GM12801 (cell line): ENCODE measurements around the gene AGTRAP.

Experiments used
- CTCF ChIP-seq: IDR thresholded peaks from one replicate; pipeline ENCODE4 v1.5.1; 2011; ENCODE audit warnings: control low read depth; ENCODE audit not compliant: insufficient read length; ENCODE audit errors: extremely low read depth

Gene AGTRAP

DNA sequence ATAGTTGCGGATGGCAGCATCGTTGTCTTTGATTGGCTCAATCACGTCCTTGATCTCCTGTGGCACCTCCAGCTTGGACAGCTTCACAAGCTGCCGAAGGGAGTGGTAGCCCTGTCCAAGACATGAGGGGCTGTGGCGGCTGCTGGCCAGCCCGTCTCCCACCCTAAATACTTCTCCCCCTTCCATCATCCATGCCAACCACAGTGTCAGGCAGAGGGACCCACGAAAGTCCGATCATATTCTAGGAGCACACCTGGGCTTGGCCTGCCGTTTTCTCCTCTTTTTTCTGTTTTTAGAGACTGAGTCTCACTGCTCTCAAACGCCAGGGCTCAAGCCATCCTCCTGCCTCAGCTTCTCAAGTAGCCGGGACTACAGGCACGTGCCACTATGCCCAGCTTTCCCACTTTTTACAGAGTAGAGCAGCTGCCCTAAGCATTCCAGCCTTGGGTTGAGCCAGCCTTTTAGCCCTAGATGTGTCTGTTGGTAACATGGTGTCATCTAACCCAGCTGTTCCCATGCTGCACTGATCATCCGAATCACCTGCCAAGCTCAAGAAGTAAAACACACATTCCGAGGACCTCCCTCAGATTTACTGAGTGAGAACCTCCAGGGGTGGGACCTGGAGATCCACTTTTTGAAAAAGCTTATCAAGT, 59.4 kb downstream of the AGTRAP start:
- TF ChIP-seq CTCF: no peak

DNA sequence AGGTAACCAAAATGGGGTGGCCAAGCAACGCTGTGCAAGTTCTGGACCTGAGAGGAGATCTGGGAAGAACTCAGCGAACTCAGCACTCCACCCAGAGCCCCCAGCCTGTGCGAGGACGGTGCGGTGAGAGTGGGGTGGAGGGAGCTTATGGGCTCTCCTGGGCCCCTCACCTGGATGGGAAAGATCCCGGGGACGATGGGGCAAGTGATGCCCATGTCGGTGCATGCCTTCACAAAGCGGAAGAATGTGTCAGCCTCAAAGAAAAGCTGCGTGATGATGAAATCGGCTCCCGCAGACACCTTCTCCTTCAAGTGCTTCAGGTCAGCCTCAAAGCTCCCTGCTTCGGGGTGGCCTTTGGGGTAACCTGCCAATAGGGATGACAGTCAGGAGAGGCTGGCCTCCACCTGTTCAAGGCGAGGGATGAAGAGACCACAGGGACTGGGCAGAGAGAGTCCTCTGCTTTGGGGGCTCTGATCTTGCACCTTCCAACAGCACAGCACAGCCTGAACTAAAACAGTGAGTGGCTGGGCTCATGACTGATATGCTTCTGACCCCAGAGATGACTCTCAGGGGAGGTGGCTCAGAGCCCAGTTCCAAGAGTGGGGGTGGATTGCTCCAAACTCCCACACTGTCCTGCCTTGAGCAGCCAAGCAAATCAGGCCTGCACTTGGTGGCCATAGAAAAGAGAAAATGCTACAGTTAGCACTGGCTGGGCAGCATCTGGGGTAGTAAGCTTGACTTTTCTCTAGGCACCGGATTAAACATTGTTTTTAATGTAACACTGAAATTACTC, 60.3 kb downstream of the AGTRAP start:
- TF ChIP-seq CTCF: no peak

GRCh38 chr1:11797525-11798216, 61.7 kb downstream of the AGTRAP start:
- no peak for TF ChIP-seq CTCF

DNA sequence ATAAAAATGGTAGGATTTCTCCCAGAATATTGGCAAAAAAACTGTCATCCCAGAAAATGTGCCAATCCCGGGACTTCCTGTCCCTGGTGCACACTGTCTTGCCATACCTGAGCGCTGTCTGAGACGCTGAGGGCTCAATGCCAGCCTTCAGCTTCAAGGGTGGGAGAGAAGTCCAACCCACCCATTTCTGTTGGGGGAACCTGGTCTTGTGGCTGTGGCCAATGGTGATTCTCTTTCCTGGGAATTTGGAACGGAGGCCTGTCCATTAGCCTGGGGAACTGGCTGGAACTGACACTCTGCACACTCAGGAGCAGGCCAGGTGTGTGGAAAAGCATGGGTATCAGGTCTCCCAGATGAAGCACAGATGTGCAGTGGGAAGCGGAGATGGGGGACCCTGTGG, 63.2 kb downstream of the AGTRAP start:
- TF ChIP-seq CTCF: no peak

- TF ChIP-seq CTCF: no peak
These were observed 64.0 kb downstream of the AGTRAP start for GRCh38 chr1:11799896-11800295.

DNA sequence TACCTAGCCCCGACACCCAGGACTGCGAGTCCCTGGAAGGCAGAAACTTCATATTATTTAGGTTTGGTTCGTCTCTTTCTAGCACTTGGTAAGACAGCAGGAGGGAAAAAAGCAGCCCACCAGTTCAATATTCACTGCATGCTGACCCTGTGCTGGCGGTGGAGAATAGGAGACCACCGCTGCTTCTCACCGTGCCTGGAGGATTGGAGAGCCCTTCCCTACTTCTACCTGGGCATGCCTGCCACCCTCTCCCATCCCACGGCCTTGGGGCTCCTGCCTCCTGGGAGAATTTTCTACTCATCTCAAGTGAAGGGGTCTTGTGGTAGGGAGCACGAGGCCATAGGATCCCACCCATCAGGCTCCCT, 64.4 kb downstream of the AGTRAP start:
- TF ChIP-seq CTCF: no peak
